K562 (cell line): ENCODE data around the gene LRRC74B. TPM values are rescaled to one million over a fixed set of nuclear protein-coding genes. Genes with fewer than 3 reads are reported as not detected.
A peak's percentile ranks its signal among the peaks of the same experiment; 100 is the strongest.

ENCODE experiments used
- CEBPG ChIP-seq, 3 experiments: fragments of 200-800 bp in 1 of 3; sonication (Bioruptor generic) in 1 of 3; sonication (generic) in 1 of 3; formaldehyde crosslinking in 1 of 3; IDR thresholded peaks in 2 of 3; conservative IDR thresholded peaks in 1 of 3; 2 replicates each; pipeline versions ENCODE4 v1.6.1 to v1.8.0; 2016 to 2022; ENCODE audit warnings: missing compliant biosample characterization in 2 of 3, missing genetic modification characterization in 2 of 3, mild to moderate bottlenecking in 1 of 3, missing genetic modification reagents in 1 of 3
- FOXA1 ChIP-seq: fragments of 450-650 bp; IDR thresholded peaks from 2 replicates; pipeline ENCODE4 v1.6.1; 2016; ENCODE audit warnings: mild to moderate bottlenecking, borderline replicate concordance
- FOXK2 ChIP-seq, 2 experiments: fragments of 450-650 bp; IDR thresholded peaks in 1 of 2; conservative IDR thresholded peaks in 1 of 2; 2 replicates each; pipeline ENCODE4 v1.6.1; 2016; ENCODE audit warnings: low read depth in 2 of 2, mild to moderate bottlenecking in 1 of 2
- GTF2F1 ChIP-seq: IDR thresholded peaks from 2 replicates; pipeline ENCODE4 v1.6.1; 2011; ENCODE audit warnings: low read depth, low read length, improper control_type of control experiment
- HDAC3 ChIP-seq: fragments of 450-650 bp; IDR thresholded peaks from 2 replicates; pipeline ENCODE4 v1.6.1; 2018; ENCODE audit warnings: borderline replicate concordance, mild to moderate bottlenecking, moderate library complexity; ENCODE audit not compliant: partially characterized antibody
- JUND ChIP-seq, 2 experiments: IDR thresholded peaks; 2 replicates in 1 of 2; 3 replicates in 1 of 2; pipeline ENCODE4 v1.6.1; 2011; ENCODE audit warnings: borderline replicate concordance in 2 of 2, low read depth in 2 of 2, low read length in 2 of 2, improper control_type of control experiment in 1 of 2, missing biosample characterization in 1 of 2, missing genetic modification characterization in 1 of 2, missing genetic modification reagents in 1 of 2
- NCOA6 ChIP-seq: fragments of 450-650 bp; IDR thresholded peaks from 2 replicates; pipeline ENCODE4 v1.6.1; 2017; ENCODE audit warnings: mild to moderate bottlenecking
- PCBP1 ChIP-seq: fragments of 200-400 bp; formaldehyde crosslinking; IDR thresholded peaks from 2 replicates; pipeline ENCODE4 v1.6.1; 2018; ENCODE audit warnings: mild to moderate bottlenecking, low read depth, low read length; ENCODE audit not compliant: poor library complexity, severe bottlenecking
- PHB ChIP-seq: fragments of 250-450 bp; sonication (Bioruptor Pico); IDR thresholded peaks from 2 replicates; pipeline ENCODE4 v1.5.0; 2021
- RCOR1 ChIP-seq, 2 experiments: IDR thresholded peaks; 2 replicates each; pipeline ENCODE4 v1.6.1; 2012; ENCODE audit warnings: low read depth in 2 of 2, low read length in 2 of 2, borderline replicate concordance in 1 of 2, improper control_type of control experiment in 1 of 2
- SRSF1 ChIP-seq: fragments of 200-400 bp; formaldehyde crosslinking; IDR thresholded peaks from 2 replicates; pipeline ENCODE4 v1.6.1; 2017; ENCODE audit warnings: mild to moderate bottlenecking, low read depth, low read length, moderate library complexity
- TCF7L2 ChIP-seq: fragments of 150-350 bp; IDR thresholded peaks from 2 replicates; pipeline ENCODE4 v1.6.1; 2016; ENCODE audit warnings: low read depth, mild to moderate bottlenecking, low read length, moderate library complexity
- ZNF436 ChIP-seq: fragments of 250-450, 450-650 bp; sonication (Bioruptor Pico); formaldehyde crosslinking; IDR thresholded peaks from 2 replicates; pipeline ENCODE4 v1.7.0; 2020; ENCODE audit warnings: mild to moderate bottlenecking
- ZNF445 ChIP-seq: fragments of 250-450 bp; sonication (Bioruptor Pico); IDR thresholded peaks from 2 replicates; pipeline ENCODE4 v1.4.0; 2020; ENCODE audit warnings: low read depth, mild to moderate bottlenecking, moderate library complexity
- ZNF561 ChIP-seq: fragments of 450-650 bp; formaldehyde crosslinking; conservative IDR thresholded peaks from 2 replicates; pipeline ENCODE4 v1.4.0; 2020; ENCODE audit warnings: mild to moderate bottlenecking, moderate library complexity
- ZNF586 ChIP-seq: fragments of 450-650 bp; formaldehyde crosslinking; conservative IDR thresholded peaks from 2 replicates; pipeline ENCODE4 v1.4.0; 2020; ENCODE audit warnings: mild to moderate bottlenecking, moderate library complexity
- ZNF696 ChIP-seq: fragments of 250-450 bp; sonication (Bioruptor Pico); conservative IDR thresholded peaks from 2 replicates; pipeline ENCODE4 v1.4.0; 2020; ENCODE audit warnings: mild to moderate bottlenecking, moderate library complexity
- polyA plus RNA-seq, 8 experiments: library from polyadenylated mRNA; depleted of rRNA in 4 of 8; stranded (reverse) in 5 of 8; unstranded in 3 of 8; fragments of >200 nt; fragmentation: Nextera tagmentation in 2 of 8; fragmentation: Illumina TruSeq in 1 of 8; extraction: Ambion mirVana in 2 of 8; extraction: Trizol in 1 of 8; gene quantifications; 2 replicates each; pipeline versions ENCODE4 v1.2.1 to v1.2.3, GENCODE V29; 2011 to 2014; ENCODE audit warnings: inconsistent platforms in 1 of 8, missing spikeins in 1 of 8
- total RNA-seq, 7 experiments: library from RNA; depleted of rRNA in 6 of 7; stranded (reverse); fragments of >200 nt in 6 of 7; fragmentation: Illumina TruSeq in 2 of 7; extraction: Trizol in 2 of 7; gene quantifications; 2 replicates each; pipeline versions ENCODE4 v1.2.1 to v1.2.3, GENCODE V29; 2011 to 2021; ENCODE audit warnings: low replicate concordance in 1 of 7
- TF ChIP-seq, protein P1 (sequence below): fragments of 250-450 bp; sonication (Bioruptor Pico); IDR thresholded peaks from 2 replicates; pipeline ENCODE4 v1.4.0; 2020
- TF ChIP-seq, protein P2 (sequence below): fragments of 450-650 bp; conservative IDR thresholded peaks from 2 replicates; pipeline ENCODE4 v1.6.1; 2016; ENCODE audit warnings: missing genetic modification characterization, low read depth, mild to moderate bottlenecking, missing compliant biosample characterization, moderate library complexity

Gene LRRC74B
- total and polyA plus RNA-seq, 9 of the 15 experiments (the other 6 are each of a cell fraction or from before 2014, with no cell fraction given): not detected

DNA sequence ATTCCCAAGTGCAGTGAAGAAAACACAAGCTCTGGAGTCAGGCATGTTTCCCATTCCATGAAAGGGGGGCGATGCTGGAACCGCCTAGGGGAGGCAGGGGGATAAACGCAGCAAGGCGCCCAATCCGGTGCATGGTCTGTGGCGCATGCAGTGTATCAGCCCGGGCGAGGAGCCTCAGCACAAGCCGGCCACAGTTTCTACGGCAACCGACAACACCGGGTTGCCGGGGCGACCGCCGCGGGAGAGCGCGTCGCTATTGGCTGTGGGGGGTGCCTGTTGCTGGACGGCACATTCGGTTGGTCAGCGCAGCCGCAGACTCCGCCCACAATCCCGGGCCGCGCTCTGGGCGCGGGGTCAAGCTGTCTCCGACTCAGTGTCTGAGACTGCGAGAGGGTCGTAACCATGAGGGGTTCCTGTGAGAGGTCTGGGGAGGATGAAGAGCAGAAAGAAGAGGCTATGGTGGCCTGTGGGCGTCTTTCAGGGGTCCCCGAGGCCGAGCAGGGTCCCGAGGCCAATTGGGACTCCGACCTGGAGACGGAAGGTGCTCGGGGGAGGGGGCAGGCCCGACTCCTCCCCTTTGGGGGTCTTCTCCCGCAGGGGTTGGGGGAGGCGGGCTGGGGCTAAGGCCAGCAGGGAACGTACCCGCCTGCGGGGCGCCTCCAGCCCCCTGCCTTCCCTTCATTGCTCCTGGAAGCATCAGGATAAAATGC lies at the start of gene LRRC74B (continued):
- TF ChIP-seq, protein P1, sequence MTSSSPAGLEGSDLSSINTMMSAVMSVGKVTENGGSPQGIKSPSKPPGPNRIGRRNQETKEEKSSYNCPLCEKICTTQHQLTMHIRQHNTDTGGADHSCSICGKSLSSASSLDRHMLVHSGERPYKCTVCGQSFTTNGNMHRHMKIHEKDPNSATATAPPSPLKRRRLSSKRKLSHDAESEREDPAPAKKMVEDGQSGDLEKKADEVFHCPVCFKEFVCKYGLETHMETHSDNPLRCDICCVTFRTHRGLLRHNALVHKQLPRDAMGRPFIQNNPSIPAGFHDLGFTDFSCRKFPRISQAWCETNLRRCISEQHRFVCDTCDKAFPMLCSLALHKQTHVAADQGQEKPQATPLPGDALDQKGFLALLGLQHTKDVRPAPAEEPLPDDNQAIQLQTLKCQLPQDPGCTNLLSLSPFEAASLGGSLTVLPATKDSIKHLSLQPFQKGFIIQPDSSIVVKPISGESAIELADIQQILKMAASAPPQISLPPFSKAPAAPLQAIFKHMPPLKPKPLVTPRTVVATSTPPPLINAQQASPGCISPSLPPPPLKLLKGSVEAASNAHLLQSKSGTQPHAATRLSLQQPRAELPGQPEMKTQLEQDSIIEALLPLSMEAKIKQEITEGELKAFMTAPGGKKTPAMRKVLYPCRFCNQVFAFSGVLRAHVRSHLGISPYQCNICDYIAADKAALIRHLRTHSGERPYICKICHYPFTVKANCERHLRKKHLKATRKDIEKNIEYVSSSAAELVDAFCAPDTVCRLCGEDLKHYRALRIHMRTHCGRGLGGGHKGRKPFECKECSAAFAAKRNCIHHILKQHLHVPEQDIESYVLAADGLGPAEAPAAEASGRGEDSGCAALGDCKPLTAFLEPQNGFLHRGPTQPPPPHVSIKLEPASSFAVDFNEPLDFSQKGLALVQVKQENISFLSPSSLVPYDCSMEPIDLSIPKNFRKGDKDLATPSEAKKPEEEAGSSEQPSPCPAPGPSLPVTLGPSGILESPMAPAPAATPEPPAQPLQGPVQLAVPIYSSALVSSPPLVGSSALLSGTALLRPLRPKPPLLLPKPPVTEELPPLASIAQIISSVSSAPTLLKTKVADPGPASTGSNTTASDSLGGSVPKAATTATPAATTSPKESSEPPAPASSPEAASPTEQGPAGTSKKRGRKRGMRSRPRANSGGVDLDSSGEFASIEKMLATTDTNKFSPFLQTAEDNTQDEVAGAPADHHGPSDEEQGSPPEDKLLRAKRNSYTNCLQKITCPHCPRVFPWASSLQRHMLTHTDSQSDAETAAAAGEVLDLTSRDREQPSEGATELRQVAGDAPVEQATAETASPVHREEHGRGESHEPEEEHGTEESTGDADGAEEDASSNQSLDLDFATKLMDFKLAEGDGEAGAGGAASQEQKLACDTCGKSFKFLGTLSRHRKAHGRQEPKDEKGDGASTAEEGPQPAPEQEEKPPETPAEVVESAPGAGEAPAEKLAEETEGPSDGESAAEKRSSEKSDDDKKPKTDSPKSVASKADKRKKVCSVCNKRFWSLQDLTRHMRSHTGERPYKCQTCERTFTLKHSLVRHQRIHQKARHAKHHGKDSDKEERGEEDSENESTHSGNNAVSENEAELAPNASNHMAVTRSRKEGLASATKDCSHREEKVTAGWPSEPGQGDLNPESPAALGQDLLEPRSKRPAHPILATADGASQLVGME (CRISPR knock-in tag): peak; percentile 39; the same call in 1 of the 2 replicates
- no peak for TF ChIP-seq FOXK2 (conservative IDR thresholded peaks at IDR 0.05 in 1 of 2, IDR thresholded peaks at IDR 0.05 in 1 of 2; ENCODE audit: low read depth in 2 of 2)
- TF ChIP-seq CEBPG (CRISPR knock-in tag; IDR thresholded peaks at IDR 0.05): no peak; the same call in 1 of the 2 replicates
- no peak for TF ChIP-seq CEBPG (tag; conservative IDR thresholded peaks at IDR 0.05 in 1 of 2, IDR thresholded peaks at IDR 0.05 in 1 of 2)
- no peak; the same call in none of the 2 replicates for TF ChIP-seq PHB (CRISPR knock-in tag)
- no peak for TF ChIP-seq ZNF586 (CRISPR knock-in tag)
- TF ChIP-seq ZNF436: no peak
- TF ChIP-seq RCOR1 (IDR thresholded peaks at IDR 0.05; ENCODE audit: borderline replicate concordance in 1 of 2, low read depth in 2 of 2, low read length in 2 of 2): peak in 1 of 2 experiments; percentile 96; a peak in 2 of 4 replicates
- no peak for TF ChIP-seq SRSF1
- TF ChIP-seq TCF7L2: no peak
- no peak for TF ChIP-seq ZNF561 (CRISPR knock-in tag)
- no peak for TF ChIP-seq GTF2F1
- TF ChIP-seq HDAC3: no peak
- TF ChIP-seq FOXA1: no peak
- TF ChIP-seq, protein P2, sequence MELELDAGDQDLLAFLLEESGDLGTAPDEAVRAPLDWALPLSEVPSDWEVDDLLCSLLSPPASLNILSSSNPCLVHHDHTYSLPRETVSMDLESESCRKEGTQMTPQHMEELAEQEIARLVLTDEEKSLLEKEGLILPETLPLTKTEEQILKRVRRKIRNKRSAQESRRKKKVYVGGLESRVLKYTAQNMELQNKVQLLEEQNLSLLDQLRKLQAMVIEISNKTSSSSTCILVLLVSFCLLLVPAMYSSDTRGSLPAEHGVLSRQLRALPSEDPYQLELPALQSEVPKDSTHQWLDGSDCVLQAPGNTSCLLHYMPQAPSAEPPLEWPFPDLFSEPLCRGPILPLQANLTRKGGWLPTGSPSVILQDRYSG: no peak
- TF ChIP-seq PCBP1: peak; percentile 98
- TF ChIP-seq ZNF696 (CRISPR knock-in tag): no peak
- no peak for TF ChIP-seq NCOA6
- no peak for TF ChIP-seq ZNF445 (CRISPR knock-in tag)
- 0 out of 2 replicates have a peak, but pooled peaks have one; percentile 20 for TF ChIP-seq JUND (IDR thresholded peaks at IDR 0.05; ENCODE audit: borderline replicate concordance, low read depth, low read length)
- no peak; the same call in 2 of the 3 replicates for TF ChIP-seq JUND (tag; IDR thresholded peaks at IDR 0.05; ENCODE audit: borderline replicate concordance, low read depth, low read length)
